Endodermal cell (in vitro differentiated cells): ENCODE results near the gene TBC1D12. TPM values are rescaled to one million over a fixed set of nuclear protein-coding genes. Genes with fewer than 3 reads are reported as not detected.
A peak's percentile ranks its signal among the peaks of the same experiment; 100 is the strongest.

Experiments used
- DNase-seq: peaks from one replicate; pipeline ENCODE4 v3.0.0-alpha.2; 2017
- H3K27ac ChIP-seq: 2 replicates; pipeline ENCODE4 v1.5.1; 2013; ENCODE audit warnings: mild to moderate bottlenecking, low read depth, low read length, moderate library complexity
- H3K27me3 ChIP-seq: 2 replicates; pipeline ENCODE4 v1.6.1; 2013; ENCODE audit warnings: mild to moderate bottlenecking, low read length, moderate library complexity; ENCODE audit not compliant: insufficient read depth, control insufficient read depth, poor library complexity, severe bottlenecking
- H3K36me3 ChIP-seq: 2 replicates; pipeline ENCODE4 v1.7.0; 2013; ENCODE audit warnings: mild to moderate bottlenecking, low read length, moderate library complexity; ENCODE audit not compliant: control insufficient read depth, insufficient read depth
- H3K4me1 ChIP-seq: one replicate; pipeline ENCODE4 v1.7.0; 2013; ENCODE audit warnings: low read length; ENCODE audit not compliant: control insufficient read depth, insufficient read depth
- H3K4me3 ChIP-seq: 2 replicates; pipeline ENCODE4 v1.5.1; 2013; ENCODE audit warnings: mild to moderate bottlenecking, low read length, moderate library complexity
- H3K9ac ChIP-seq: 2 replicates; pipeline ENCODE4 v1.6.1; 2013; ENCODE audit warnings: mild to moderate bottlenecking, low read length, moderate library complexity; ENCODE audit not compliant: poor library complexity, severe bottlenecking; ENCODE audit errors: extremely low read depth
- H3K9me3 ChIP-seq: 2 replicates; pipeline ENCODE4 v1.6.1; 2013; ENCODE audit warnings: mild to moderate bottlenecking, low read length, moderate library complexity; ENCODE audit not compliant: control insufficient read depth
- H3K27ac Mint-ChIP-seq: 2 replicates; pipeline ENCODE4 v1.8.0; 2020; ENCODE audit warnings: mixed read lengths
- H3K27me3 Mint-ChIP-seq: 2 replicates; pipeline ENCODE4 v1.8.0; 2021; ENCODE audit warnings: mild to moderate bottlenecking, mixed read lengths; ENCODE audit not compliant: insufficient read depth
- H3K36me3 Mint-ChIP-seq: 2 replicates; pipeline ENCODE4 v1.8.0; 2020; ENCODE audit warnings: low read depth, mixed read lengths
- H3K4me1 Mint-ChIP-seq: 2 replicates; pipeline ENCODE4 v1.8.0; 2020; ENCODE audit warnings: mixed read lengths
- H3K4me3 Mint-ChIP-seq: 2 replicates; pipeline ENCODE4 v1.8.0; 2020; ENCODE audit warnings: mild to moderate bottlenecking, moderate library complexity, mixed read lengths
- H3K9me3 Mint-ChIP-seq: 2 replicates; pipeline ENCODE4 v1.8.0; 2020; ENCODE audit warnings: mild to moderate bottlenecking, mixed read lengths
- WGBS, 2 experiments: methylation state at CpG; one replicate each; pipeline versions ENCODE4 v1.1.5 to v1.1.7; 2013; ENCODE audit warnings: missing lambda C conversion rate in 2 of 2, mixed read lengths in 1 of 2; ENCODE audit not compliant: insufficient coverage in 1 of 2, insufficient read length in 1 of 2; 5-methylcytosine and 5-hydroxymethylcytosine counted together
- total RNA-seq, 2 donors: library from RNA; stranded (reverse); fragmentation: NEBNext Ultra II Directional in 1 of 2; extraction: Animal tissue kit (Norgen Biotek cat#: 25700) in 1 of 2; gene quantifications; 2 replicates in 1 of 2; 3 replicates in 1 of 2; pipeline ENCODE4 v1.2.1, GENCODE V29; 2021
- TF ChIP-seq, protein P1 (sequence below): fragments of 200-600 bp; sonication (generic); conservative IDR thresholded peaks from 2 replicates; pipeline ENCODE4 v1.5.0; 2021; ENCODE audit warnings: antibody characterized with exemption, mild to moderate bottlenecking

TBC1D12 gene
- total RNA-seq, 2 donors from 2014 or later: 7.0 to 7.4 TPM

- Histone ChIP-seq H3K27me3 (no peaks in the 10 kb centered on the region), H3K4me3 (no peak overlapping the region), H3K4me1 (no peaks in the 10 kb centered on the region), H3K27ac (no peak overlapping the region), H3K9ac (no peak overlapping the region), H3K36me3 (no peaks in the 10 kb centered on the region), H3K9me3 (no peaks in the 10 kb centered on the region)
- H3K4me3 Mint-ChIP-seq: no peak overlapping the region
- 84 to 86% methylated on average over 8 to 11 of the region's 12 CpGs for WGBS, 2 experiments
- peaks cover 9% of the 10 kb centered on the region for H3K27me3 Mint-ChIP-seq
- no peak for DNase-seq
- peaks cover 4% of the 10 kb centered on the region for H3K4me1 Mint-ChIP-seq
- no peak overlapping the region for H3K27ac Mint-ChIP-seq
- H3K36me3 Mint-ChIP-seq: no peaks in the 10 kb centered on the region
- H3K9me3 Mint-ChIP-seq: no peaks in the 10 kb centered on the region
- TF ChIP-seq, protein P1, sequence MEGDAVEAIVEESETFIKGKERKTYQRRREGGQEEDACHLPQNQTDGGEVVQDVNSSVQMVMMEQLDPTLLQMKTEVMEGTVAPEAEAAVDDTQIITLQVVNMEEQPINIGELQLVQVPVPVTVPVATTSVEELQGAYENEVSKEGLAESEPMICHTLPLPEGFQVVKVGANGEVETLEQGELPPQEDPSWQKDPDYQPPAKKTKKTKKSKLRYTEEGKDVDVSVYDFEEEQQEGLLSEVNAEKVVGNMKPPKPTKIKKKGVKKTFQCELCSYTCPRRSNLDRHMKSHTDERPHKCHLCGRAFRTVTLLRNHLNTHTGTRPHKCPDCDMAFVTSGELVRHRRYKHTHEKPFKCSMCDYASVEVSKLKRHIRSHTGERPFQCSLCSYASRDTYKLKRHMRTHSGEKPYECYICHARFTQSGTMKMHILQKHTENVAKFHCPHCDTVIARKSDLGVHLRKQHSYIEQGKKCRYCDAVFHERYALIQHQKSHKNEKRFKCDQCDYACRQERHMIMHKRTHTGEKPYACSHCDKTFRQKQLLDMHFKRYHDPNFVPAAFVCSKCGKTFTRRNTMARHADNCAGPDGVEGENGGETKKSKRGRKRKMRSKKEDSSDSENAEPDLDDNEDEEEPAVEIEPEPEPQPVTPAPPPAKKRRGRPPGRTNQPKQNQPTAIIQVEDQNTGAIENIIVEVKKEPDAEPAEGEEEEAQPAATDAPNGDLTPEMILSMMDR: no peak
Measured at GRCh38 chr10:94397549-94398370, 4.6 kb upstream of the TBC1D12 start.

GRCh38 chr10:94398762-94399161 lies 3.6 kb upstream of the TBC1D12 start:
- no peaks in the 10 kb centered on the region for H3K36me3 Mint-ChIP-seq
- Histone ChIP-seq H3K4me3 (no peak overlapping the region), H3K9me3 (no peaks in the 10 kb centered on the region), H3K27ac (no peak overlapping the region), H3K36me3 (no peaks in the 10 kb centered on the region), H3K4me1 (no peaks in the 10 kb centered on the region), H3K9ac (no peak overlapping the region), H3K27me3 (no peaks in the 10 kb centered on the region)
- WGBS, 2 experiments: 95 to 97% methylated on average over 5 to 6 of the region's 6 CpGs
- TF ChIP-seq, protein P1: no peak
- peaks cover 4% of the 10 kb centered on the region for H3K4me1 Mint-ChIP-seq
- H3K27ac Mint-ChIP-seq: no peak overlapping the region
- DNase-seq: no peak
- no peak overlapping the region for H3K4me3 Mint-ChIP-seq
- H3K27me3 Mint-ChIP-seq: peaks cover 11% of the 10 kb centered on the region
- no peaks in the 10 kb centered on the region for H3K9me3 Mint-ChIP-seq

DNA sequence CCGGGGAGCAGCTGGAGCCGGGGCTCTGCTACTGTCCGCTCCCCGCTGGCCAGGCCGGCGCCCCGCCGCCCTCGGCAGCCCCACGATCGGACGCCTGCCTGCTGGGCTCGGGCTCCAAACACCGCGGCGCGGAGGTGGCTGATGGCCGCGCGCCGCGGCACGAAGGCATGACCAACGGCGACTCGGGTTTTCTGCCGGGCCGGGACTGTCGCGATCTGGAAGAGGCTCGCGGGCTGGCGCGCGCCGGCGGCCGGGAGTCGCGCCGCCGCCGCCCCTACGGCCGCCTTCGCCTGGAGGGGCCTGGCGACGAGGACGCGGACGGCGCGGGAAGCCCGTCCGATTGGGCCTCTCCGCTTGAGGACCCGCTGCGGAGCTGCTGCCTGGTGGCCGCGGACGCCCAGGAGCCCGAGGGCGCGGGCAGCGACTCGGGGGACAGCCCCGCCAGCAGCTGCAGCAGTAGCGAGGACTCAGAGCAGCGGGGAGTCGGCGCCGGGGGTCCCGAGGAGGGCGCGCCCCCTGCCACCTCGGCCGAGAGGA lies 570 bp downstream of the TBC1D12 start:
- H3K4me1 Mint-ChIP-seq: peaks cover 2% of the 10 kb centered on the region
- no peak overlapping the region for H3K27ac Mint-ChIP-seq
- no peaks in the 10 kb centered on the region for H3K36me3 Mint-ChIP-seq
- WGBS, 2 experiments: 0 to 1% methylated on average over 35 to 77 of the region's 77 CpGs
- Histone ChIP-seq H3K36me3 (no peaks in the 10 kb centered on the region), H3K9ac (peak overlapping the region; percentile 53), H3K4me1 (no peaks in the 10 kb centered on the region), H3K9me3 (no peaks in the 10 kb centered on the region), H3K4me3 (peak overlapping the region; percentile 96), H3K27ac (peak overlapping the region; percentile 38), H3K27me3 (no peaks in the 10 kb centered on the region)
- H3K27me3 Mint-ChIP-seq: peaks cover 24% of the 10 kb centered on the region
- peak overlapping the region; percentile 84 for H3K4me3 Mint-ChIP-seq
- TF ChIP-seq, protein P1: no peak
- H3K9me3 Mint-ChIP-seq: no peaks in the 10 kb centered on the region
- peak; percentile 83 for DNase-seq
